Activated T-helper 1 cell treated with Interleukin-2 at 50 U/mL for 16 hours (primary cell): ENCODE measurements around the gene DIP2B.
"Not testable (repeated sequence)": the region's sequence is repeated elsewhere in the genome, so short reads cannot be mapped to it uniquely, and the experiment has no call there.

ENCODE experiments used
- DNase-seq: peaks from one replicate; pipeline ENCODE4 v3.0.0-alpha.2; 2020; ENCODE audit warnings: low read depth

The DIP2B gene

DNA sequence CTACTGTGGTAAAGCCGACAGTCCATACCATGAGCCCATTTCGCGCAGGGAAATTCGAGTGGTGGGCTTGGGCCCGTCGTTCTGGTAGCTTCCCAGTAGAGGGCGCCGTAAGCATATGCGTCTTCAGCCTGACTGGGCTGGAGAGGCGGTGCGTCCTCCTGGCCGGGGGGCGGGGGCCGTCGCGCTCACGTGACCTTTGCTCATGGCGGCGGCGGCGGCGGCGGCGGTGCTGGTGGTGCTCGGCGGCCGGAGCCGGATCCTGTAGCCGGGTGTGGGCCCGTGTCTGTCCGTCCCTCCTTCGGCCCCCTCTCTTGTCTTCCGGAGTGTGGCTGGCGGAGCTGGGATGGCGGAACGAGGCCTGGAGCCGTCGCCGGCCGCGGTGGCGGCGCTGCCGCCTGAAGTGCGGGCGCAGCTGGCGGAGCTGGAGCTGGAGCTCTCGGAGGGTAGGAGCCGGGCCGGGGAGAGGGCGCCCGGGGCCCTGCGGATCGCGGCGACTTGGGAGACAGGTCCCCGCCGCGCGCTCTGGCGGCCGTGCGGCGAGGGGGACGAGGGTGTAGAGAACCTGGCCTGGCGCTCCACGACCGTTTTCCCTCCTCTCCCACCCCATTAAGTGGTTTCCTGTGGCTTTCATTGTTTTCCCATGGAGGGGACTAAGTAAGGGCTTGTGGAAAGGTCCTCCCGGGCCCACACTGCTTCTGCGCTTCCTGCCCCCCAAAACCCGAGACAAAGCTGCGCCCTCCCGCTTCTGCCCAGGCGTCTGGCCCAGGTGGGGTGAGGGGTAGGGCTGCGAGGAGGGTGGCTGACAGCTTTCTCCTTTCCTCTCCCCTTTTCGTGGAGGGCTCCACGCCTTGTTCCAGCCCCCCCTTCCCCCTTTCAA is at the start of gene DIP2B:
Gene DIP2B, plus strand, starts transcription at position 188 of the 877 bp plus-strand sequence. Its CDS starts 156 bp downstream, at position 344.
- peak; percentile 90 for DNase-seq

GRCh38 chr12:50458606-50459005 is 46.2 kb upstream of the DIP2B start:
- no peak for DNase-seq

GRCh38 chr12:50467439-50467838 is 37.3 kb upstream of the DIP2B start:
- DNase-seq, result no peak

DNA sequence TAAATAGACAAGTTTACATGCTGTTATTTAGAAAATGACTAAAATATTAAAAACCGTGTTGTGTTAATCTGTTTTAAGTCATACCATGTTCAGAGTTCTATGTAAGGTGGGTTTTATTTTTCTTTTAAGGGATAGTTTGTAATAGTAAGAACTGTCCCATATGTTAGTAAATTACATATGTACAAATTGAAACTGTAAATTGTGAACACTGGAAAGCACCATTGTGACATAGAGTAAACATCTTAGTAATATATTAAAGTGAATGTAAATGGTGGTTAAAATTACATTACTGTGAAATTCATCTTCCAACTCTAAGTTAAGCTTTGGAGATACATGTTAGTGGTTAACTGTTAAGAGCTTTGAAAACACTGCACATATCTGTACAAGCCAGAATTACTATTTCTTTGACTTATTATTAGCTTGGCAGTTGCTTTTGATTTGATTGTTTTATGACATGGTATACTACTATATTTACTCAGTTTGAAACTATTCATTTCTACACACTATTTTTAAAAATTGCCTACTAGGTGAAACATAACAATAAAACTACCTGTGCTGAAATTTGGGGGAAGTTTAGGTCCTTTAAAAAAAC is 27.4 kb upstream of the DIP2B start:
- no peak for DNase-seq

GRCh38 chr12:50482571-50482970 is 22.2 kb upstream of the DIP2B start:
- no peak for DNase-seq

DNA sequence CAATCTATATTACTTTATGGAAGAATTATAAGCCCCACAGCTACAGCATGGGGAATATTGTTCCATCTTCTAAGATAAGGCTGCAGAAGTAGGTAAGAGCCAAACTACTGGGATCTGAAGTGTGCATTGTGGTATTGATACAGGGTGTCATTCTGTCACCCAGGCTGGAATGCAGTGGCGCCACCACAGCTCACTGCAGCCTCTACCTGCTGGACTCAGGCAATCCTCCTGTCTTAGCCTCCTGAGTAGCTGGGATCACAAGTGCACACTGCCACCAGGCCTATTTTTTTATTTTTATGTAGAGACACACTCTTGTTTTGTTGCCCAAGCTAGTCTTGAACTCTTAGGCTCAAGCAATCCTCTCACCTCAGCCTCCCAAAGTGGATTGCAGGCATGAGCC is 21.3 kb upstream of the DIP2B start:
- DNase-seq, result no peak

DNA sequence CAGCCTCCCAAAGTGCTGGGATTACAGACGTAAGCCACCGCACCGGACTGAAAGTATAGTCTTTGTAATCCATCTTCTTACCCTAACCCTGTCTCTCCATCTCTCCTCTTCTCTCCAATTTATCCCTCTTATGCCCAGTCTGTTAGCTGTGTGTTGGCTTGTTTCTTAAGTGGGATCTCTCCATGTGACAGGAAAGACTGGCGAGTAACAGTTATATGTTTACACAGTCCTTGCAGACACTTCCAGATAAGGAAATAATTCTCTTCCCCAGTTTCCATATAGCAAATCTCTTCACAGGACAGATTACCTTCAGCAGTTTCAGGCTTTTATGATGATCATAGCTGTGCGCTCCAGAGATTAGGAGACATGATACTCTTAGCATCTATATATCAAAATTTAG is 16.0 kb upstream of the DIP2B start:
- DNase-seq, result no peak

DNA sequence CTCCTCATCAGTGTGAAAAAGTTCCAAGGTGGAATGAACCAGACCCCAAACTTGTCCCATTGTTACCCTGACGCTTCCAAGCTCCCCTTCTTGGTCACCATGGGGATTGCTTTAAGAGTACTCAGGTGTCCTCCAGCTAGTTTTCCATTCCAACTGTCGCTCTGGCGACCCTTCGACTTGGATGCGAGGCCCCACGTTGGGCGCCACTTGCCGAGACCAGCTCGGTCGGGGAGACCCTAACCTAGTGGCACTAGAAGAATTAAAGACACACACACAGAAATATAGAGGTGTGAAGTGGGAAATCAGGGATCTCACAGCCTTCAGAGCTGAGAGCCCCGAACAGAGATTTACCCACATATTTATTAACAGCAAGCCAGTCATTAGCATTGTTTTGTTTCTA is 6.7 kb upstream of the DIP2B start:
- not testable (repeated sequence) for DNase-seq

DNA sequence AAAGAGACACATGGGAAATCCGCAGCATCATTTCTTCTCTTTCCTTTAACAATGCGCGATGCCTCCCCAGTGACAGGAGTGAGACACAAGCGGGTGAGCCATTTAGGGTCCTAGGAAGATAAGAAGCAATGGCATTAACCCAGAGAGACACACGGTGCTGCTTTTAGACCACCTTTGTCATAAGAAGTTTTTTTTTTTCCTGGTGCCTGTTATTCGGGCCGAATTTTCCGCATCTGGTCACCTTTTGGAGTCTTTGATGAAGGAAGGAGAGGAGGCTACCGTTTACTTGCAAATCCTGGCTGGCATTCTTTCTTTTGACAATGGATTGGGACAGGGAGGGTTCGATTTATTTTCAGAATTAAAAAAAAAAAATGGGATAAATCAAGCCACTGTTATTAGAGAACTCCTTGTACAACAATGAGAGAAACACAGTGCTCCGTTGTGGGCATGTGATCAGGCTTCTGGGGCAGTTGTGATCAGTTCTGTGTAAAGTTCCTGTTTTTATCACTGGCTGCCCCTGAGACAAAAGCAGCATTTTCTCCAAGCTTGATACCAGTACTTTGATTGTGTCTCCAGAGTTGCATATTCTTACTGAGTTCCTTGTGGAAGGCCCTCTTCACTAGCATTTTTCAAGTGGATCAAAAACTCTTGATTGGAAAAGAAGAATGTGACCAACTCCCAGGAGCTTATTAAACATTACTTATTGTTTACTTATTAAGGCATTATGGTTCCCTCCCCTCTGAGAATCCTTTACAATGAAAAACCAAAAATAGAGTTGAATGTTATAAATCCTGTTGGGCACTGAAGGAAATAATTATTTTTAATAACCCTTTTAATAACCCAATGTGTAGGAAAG is 1.1 kb downstream of the DIP2B start:
- DNase-seq, result no peak

- DNase-seq, result no peak
Measured at GRCh38 chr12:50506753-50507473, 2.1 kb downstream of the DIP2B start.

- DNase-seq, result no peak
Measured at GRCh38 chr12:50507474-50507838, 2.7 kb downstream of the DIP2B start.

DNA sequence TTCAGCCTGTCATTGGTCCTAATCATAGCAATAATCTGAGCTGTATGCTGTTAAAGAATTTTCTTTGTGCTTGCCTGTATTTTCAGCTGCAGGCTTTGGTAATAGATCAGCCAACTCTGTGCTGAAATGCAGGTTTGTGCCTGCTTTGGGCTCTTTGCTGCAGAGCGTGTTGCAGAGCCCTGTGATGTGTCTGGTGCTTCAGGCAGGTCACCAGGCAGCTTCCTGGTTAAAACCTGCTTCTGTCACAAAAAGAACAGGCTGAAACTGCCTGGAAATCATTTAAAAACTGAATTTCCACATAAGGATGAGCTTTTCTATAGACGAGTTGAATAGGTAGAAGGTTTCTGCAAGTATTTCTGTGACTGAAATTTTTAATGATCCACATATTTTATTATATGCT is 3.1 kb downstream of the DIP2B start:
- DNase-seq, result no peak

DNA sequence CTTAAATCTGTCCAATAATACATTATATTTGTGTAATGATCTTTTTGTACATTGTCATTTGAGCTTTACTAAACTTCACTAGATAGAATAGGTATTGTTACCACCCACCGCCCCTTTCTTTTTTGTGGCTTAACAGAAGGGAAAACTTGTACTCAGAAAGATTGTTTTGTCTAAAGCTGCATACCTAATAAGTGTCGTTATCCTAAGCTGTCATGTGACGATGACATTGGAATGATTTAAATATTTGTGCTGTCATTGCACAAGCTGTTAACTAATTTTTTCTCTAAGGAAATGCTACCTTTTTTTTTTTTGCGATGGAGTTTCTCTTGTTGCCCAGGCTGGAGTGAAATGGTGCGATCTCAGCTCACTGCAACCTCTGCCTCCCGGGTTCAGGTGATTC is 3.6 kb downstream of the DIP2B start:
- DNase-seq, result no peak

DNA sequence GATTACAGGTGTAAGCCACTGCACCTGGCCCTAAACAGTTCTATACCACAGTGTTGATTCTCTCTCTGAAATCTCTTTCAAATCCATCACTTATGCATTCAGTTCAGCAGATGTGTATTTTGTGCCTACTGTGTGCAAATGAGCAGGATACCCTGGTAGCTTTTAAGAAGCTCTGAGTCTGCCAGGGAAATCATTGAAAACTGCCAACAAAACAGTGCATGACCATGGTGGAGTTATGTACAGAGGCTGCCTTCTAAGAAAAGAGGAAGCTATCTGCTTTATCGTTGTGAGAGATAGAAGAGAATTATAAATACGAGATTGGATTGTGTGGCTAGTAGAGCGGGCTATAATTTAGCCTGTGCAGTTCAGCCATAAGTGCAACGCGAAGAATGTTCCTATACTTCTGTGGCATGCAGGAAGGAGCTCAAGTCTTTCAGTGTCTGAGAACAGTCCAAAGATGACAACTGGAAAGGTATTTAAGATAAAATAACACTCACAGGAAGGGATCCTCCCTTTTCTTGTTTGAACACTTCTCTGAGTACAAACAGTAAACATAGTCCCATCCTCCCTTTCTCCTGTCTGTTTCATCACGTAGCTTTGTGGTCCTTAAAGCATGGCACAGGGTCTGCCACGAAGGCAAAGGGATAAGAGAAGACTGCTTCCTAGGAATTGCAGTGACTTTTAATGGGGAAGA is 4.3 kb downstream of the DIP2B start:
- no peak for DNase-seq

DNA sequence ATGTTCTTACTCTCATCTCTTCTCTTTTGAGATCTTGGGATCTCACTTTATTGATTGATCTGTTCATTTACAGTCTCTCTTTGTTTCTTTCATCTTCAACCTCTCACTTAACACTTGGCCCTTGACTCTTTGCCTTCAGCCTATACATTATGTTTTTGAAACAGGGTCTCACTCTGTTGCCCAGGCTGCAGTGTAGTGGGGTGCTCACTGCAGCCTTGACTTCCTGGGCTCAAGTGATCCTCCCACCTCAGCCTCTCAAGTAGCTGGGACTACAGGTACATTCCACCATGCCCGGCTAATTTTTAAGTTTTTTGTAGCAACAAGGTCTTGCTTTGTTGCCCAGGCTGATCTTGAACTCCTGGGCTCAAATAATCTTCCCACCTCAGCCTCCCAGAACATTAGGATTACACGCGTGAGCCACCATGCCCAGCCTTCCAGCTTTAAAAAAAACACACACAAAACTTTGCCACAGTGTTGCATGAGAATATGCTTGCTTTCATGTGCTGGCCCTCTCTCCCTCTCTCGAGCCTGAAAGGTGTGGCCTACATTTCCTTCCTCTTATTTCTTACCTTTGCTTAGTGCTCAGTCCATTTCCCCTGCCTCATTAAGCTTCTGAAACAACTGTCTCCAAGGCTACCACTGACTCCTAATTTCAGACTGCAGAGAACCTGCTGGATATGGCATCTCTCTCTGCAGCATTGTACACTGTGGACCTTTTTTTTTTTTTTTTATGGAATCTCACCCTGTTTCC is 9.9 kb downstream of the DIP2B start:
- DNase-seq, result no peak

GRCh38 chr12:50515587-50515986 is 10.8 kb downstream of the DIP2B start:
- DNase-seq, result no peak

DNA sequence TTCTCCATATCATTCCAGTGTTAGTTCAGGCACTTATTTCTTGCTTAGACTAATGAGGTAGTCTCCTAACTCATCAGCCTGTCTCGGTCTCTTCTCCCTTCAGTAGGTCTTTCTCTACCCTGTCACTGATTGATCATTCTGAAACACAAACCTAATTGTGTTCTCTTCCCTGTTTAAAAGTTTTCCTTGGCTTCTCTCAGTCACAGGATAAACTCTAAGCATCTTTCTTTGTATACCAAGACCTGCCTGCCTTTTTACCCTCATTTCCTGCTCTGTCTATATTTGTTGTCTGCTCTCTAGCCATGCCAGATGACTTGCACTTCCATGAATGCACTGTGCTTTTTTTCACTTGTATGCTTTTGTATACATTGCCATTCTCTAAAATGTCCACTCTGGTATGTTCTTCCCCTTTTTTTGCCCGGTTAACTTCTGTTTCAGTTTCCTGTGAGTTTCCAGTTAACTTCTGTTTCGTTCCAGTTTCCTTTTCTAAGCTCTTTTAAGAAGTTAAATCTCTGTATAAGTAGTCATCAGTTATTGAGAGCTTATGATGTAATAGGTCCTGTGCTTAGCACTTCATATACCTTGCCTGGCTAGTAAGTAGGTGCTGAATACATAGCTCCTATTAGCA is 12.8 kb downstream of the DIP2B start:
- DNase-seq, result no peak

DNA sequence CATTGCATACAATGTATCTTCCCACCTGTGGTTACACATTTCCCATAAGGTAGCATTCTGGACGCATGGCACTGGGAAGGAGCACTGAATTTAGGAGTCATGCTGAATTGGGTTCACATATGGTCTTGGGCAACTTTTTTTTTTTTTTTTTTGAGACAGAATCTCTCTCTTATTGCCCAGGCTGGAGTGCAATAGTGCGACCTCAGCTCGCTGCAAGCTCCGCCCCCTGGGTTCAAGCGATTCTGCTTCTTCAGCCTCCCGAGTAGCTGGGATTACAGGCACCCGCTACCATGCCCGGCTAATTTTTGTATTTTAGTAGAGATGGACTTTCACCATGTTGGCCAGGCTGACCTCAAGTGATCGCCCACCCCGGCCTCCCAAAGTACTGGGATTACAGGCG is 13.3 kb downstream of the DIP2B start:
- DNase-seq, result no peak

DNA sequence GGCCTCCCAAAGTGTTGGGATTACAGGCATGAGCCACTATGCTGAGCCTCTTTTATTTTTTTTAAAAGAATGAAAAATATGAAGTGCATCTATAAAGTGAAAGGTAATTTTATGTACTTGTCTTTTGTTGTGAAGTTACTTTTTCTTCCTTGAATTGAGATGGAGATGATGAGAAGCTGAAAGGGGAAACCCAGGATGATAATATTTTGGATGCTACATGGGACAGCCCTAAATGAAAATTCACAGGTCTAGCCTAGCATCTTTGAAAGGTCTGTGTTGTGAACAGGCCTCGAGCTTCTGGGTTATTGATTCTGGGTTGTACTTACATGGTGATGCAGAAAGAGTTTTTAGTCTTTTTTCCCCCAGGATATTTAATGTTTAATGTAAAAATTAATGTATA is 14.6 kb downstream of the DIP2B start:
- DNase-seq, result no peak
